GM18868 (cell line): Measurements from ENCODE around the gene TBATA.

Source experiments
- ATAC-seq: cut with Tn5 transposase; IDR thresholded peaks from one replicate; pipeline ENCODE4 v1.9.1; 2021; ENCODE audit warnings: mild to moderate bottlenecking, moderate library complexity; ENCODE audit not compliant: unreplicated experiment

The TBATA gene, protein sequence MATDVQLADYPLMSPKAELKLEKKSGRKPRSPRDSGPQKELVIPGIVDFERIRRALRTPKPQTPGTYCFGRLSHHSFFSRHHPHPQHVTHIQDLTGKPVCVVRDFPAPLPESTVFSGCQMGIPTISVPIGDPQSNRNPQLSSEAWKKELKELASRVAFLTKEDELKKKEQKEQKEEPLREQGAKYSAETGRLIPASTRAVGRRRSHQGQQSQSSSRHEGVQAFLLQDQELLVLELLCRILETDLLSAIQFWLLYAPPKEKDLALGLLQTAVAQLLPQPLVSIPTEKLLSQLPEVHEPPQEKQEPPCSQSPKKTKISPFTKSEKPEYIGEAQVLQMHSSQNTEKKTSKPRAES

GRCh38 chr10:70785190-70785589 is at the start of gene TBATA:
Gene TBATA (minus strand): TSS chr10:70785377. CDS start chr10:70783379, 1,998 bp downstream.
- no peak for ATAC-seq

GRCh38 chr10:70834441-70835151 is 49.4 kb upstream of the TBATA start:
- ATAC-seq, result no peak

DNA sequence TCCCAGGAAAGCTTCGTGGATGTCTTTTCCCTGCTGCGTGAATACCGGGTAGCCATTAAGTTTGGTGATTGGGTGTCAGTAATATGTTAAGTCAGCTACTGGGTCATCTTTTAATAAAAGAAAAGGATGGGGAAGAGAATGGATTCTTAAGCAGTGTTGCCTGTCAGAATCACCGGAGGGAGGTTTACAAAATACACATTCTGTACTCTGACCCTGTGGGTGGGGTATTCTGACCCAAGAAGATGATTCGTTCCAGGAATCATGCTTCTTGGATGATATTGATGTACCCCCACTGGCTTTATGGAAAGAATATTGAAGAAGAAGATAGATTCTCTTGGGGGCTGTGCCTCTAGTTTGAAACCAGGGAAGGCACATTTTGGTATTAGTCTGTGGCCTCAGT is 48.8 kb upstream of the TBATA start:
- ATAC-seq, result no peak

DNA sequence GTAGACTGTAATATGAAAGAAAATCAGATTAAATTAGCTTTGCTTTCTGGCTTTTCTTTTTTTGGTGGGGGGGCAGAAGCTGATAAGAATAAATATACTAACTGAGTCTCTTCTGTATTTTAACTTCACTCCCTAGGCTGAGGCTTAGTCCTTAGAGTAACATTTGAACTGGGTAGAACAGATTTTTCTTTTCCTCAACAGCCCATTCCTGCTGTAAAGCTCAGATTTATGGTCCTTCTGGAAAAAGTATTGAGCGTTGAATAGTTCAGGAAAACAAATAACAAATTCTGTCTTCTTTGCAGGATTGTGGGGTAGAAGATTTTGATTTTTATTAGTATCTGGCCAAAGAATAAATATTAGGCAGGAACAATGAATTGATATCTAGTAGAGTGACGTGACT is 48.4 kb upstream of the TBATA start:
- ATAC-seq, result no peak

- ATAC-seq, result no peak
Observed at GRCh38 chr10:70832852-70833528, 47.8 kb upstream of the TBATA start.

GRCh38 chr10:70832221-70832620 is 47.0 kb upstream of the TBATA start:
- no peak for ATAC-seq

DNA sequence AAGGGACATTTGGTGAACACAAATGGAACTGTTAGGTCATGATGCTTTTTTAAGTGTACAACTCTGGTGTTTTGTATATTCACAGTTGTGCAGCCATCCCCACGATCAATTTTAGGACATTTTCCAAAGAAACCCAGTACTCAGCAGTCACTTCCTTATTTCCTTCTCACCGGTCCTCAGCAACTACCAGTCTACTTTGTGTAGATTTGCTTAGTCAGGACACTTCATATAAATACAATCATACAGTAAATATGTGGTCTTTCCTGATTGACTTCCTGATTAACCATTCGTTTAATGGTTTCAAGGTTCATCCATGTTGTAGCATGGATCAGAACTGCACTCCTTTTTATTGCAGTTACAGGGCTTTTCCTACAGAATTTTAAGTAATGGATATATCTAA is 45.0 kb upstream of the TBATA start:
- no peak for ATAC-seq

- ATAC-seq, result no peak
Observed at GRCh38 chr10:70829543-70829942, 44.4 kb upstream of the TBATA start.

- ATAC-seq, result no peak
Observed at GRCh38 chr10:70828923-70829322, 43.7 kb upstream of the TBATA start.

DNA sequence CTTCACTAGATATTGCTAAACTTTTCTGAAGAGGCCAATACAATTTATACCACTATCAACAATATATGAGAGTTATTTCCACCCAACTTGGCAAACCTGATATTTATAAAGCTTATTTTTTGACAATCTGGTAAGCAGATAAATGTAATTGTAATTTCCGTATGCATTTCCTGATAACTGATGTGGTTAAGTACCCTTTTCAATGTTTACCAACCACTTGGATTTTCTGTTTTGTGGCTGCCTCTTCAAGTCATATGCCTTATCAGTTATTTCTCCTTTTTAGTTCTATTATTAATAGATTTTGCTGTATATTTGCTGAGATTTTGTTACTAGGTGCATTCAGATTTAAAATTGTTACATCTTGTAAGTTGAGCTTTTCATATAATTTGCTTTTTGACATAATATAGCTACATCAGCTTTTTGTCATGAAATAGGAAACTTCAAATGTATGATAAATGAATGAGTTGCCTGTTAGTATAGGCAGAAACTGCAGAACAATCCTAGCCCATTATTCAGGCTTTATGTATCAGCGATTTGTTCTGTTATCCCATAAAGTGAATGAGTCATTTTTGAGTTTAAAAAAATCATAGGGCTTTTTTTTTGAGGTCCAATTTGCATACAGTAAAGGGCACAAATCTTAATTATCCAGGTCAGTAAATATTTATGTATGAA is 42.0 kb upstream of the TBATA start:
- ATAC-seq, result no peak

DNA sequence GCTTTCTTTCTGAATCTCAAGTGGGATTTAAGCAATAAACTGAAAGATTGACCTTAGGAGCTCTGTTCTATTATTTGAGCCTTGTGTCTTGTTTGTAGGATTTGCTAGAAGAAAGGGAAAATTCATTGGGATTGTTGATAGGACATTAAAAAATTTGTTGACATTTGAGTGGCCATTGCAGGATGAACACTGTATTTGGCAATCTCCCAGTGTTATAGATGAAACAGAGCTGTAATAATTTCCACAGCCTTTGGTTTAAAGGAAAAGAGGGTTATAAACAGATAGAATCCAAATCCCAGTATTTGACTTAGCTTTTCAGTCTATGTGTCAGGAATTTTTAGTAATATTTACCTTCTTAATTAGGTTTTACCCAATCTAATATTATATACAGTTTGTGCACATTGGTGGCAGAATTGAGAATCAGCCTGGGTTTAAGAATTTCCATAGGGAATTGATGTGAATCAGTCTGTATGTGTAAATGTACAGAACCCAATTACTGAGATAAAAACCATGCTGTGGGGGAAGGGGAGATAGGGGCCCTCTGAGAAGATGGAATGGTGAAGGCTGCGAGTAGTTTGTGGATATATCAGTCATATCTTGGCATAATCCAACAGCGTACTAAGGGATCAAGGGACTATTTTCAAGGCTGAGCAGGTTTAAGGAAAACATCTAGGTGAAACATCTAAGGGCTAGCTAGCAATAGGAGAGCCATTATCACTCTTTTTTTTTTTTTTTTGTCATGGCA is 37.1 kb upstream of the TBATA start:
- ATAC-seq, result no peak

GRCh38 chr10:70820976-70821750 is 36.0 kb upstream of the TBATA start:
- ATAC-seq, result no peak

- peak; percentile 33 for ATAC-seq
Observed at GRCh38 chr10:70816220-70816894, 31.2 kb upstream of the TBATA start.

DNA sequence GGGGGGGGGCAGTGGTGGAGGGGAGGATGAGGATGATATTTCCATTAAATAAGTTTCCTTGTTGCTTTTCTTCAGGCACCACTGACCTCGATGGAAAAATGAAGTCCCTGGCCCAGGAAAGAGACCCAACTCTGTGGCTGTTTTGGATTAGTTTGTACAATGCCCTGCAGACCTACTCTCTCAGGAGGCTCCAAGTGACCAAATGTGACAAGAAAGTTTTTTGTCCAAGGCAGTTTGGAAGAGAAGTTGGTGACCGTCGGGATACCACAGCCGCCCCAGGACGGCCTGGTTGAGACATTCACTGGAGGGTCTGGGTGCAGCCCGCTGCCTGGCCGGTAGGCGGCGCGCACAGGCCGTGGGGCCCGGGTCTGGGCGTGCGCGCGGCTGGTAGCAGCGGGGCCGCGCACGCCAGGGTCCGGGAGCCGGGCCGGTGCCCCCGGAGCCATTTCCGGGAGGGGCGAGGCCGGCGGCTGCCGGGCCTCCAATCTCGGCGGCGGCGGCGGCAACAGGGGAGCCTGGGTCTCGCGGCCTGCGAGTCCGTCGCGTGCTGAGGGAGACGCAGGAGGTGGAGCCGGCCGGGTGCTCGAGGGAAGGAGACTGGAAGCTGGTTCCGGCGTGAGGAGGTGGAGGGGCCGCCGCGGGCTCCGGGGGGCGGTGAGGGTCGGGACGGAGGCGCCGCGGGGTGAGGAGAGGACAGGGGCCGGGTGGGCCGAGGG is 30.5 kb upstream of the TBATA start, which contains the start of gene SGPL1:
SGPL1 (plus strand) TSS at position 445 of the 716 bp plus-strand sequence. CDS start 906 bp downstream, outside the sequence.
- ATAC-seq, result peak; percentile 93

- ATAC-seq, result no peak
Observed at GRCh38 chr10:70814126-70814525, 28.9 kb upstream of the TBATA start.

DNA sequence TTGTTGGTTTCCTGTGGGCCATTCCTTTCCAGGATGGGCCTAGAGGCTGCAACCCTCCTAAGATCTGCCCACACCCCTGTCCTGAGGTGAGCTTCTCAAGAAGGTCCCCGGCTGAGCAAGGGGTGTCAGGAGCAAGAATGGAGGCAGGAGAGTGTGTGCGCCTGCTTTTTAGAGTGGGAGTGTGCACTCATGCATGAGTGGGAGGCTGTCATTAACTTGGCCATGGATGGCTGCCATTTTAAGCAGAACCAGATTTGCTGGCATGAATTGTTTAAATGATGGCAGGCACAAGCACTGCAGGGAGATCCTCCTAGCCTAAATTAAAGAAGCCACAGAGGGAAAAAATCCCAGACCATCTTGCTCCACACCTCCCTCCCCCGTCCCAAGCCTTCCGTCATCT is 27.6 kb upstream of the TBATA start:
- no peak for ATAC-seq

- no peak for ATAC-seq
Observed at GRCh38 chr10:70811881-70812280, 26.7 kb upstream of the TBATA start.

GRCh38 chr10:70810967-70811366 is 25.8 kb upstream of the TBATA start:
- no peak for ATAC-seq
